CD4-positive, alpha-beta T cell (primary cell): ENCODE results near the gene SUN2. TPM values are rescaled to one million over a fixed set of nuclear protein-coding genes. Genes with fewer than 3 reads are reported as not detected.

Experiments used
- ATAC-seq: fragments of 200-7000 bp; cut with Tn5 transposase; one replicate; pipeline ENCODE4 v1.10.0; 2022; ENCODE audit warnings: mild to moderate bottlenecking; ENCODE audit not compliant: poor library complexity
- CTCF ChIA-PET: fragments of 350-600 bp; sonication (Branson Sonifier 250); formaldehyde crosslinking; loops from one replicate; lab custom pipeline; 2021; ENCODE audit warnings: antibody characterized with exemption, inconsistent platforms; lab: Charles Lee
- POLR2A ChIA-PET: fragments of 350-600 bp; sonication (Branson Sonifier 250); formaldehyde crosslinking; loops from one replicate; lab custom pipeline; 2021; ENCODE audit warnings: antibody characterized with exemption, inconsistent platforms; lab: Charles Lee
- DNase-seq, 14 experiments: peaks; one replicate each; pipeline ENCODE4 v3.0.0-alpha.2; 2013 to 2020; ENCODE audit warnings: mixed read lengths in 2 of 14
- H3K27ac ChIP-seq, 2 donors: one replicate each; pipeline versions ENCODE4 v1.5.1 to v1.7.0; 2013; ENCODE audit warnings: low read length in 2 of 2, low read depth in 1 of 2, mild to moderate bottlenecking in 1 of 2
- H3K27me3 ChIP-seq, 2 experiments: 1 replicate in 1 of 2; 2 replicates in 1 of 2; pipeline versions ENCODE4 v1.6.1 to v1.7.0; 2013; ENCODE audit warnings: low read length in 2 of 2, control low read depth in 1 of 2, mild to moderate bottlenecking in 1 of 2, moderate library complexity in 1 of 2; ENCODE audit not compliant: insufficient read depth in 2 of 2, control insufficient read depth in 1 of 2
- H3K36me3 ChIP-seq: one replicate; pipeline ENCODE4 v1.6.1; 2013; ENCODE audit warnings: low read length, control low read depth; ENCODE audit not compliant: insufficient read depth
- H3K4me1 ChIP-seq: one replicate; pipeline ENCODE4 v1.6.1; 2013; ENCODE audit warnings: low read length, control low read depth; ENCODE audit not compliant: insufficient read depth
- H3K4me3 ChIP-seq: one replicate; pipeline ENCODE4 v1.5.1; 2013; ENCODE audit warnings: mild to moderate bottlenecking, low read length, moderate library complexity
- H3K9me3 ChIP-seq, 2 experiments: 1 replicate in 1 of 2; 2 replicates in 1 of 2; pipeline versions ENCODE4 v1.6.1 to v1.7.0; 2013; ENCODE audit warnings: low read length in 2 of 2, mild to moderate bottlenecking in 2 of 2, control low read depth in 1 of 2, moderate library complexity in 1 of 2; ENCODE audit not compliant: control insufficient read depth in 1 of 2, insufficient read depth in 1 of 2
- H3K27ac Mint-ChIP-seq: one replicate; pipeline ENCODE4 v1.8.0; 2020; ENCODE audit warnings: mixed read lengths
- H3K27me3 Mint-ChIP-seq: one replicate; pipeline ENCODE4 v1.8.0; 2021; ENCODE audit warnings: mixed read lengths
- H3K36me3 Mint-ChIP-seq: one replicate; pipeline ENCODE4 v1.8.0; 2021; ENCODE audit warnings: low read depth, mixed read lengths
- H3K4me1 Mint-ChIP-seq: one replicate; pipeline ENCODE4 v1.8.0; 2021; ENCODE audit warnings: low read depth, mixed read lengths
- H3K4me3 Mint-ChIP-seq: one replicate; pipeline ENCODE4 v1.8.0; 2020; ENCODE audit warnings: mild to moderate bottlenecking, mixed read lengths
- H3K9me3 Mint-ChIP-seq: one replicate; pipeline ENCODE4 v1.8.0; 2020; ENCODE audit warnings: mixed read lengths
- CTCF ChIP-seq: fragments of 200-600 bp; IDR thresholded peaks from one replicate; pipeline ENCODE4 v1.8.0; 2022; ENCODE audit warnings: antibody characterized with exemption, mild to moderate bottlenecking
- intact Hi-C, 2 experiments: fragments of 100-400 bp; cut with DNase I in 1 of 2; cut with micrococcal nuclease in 1 of 2; formaldehyde crosslinking; loops; one replicate each; pipeline versions ENCODE4 v1.15.1 to v1.9.0; 2023 to 2025; cut with DNase I, micrococcal nuclease
- total RNA-seq, 174 experiments: library from RNA in 2 of 174; stranded (reverse) in 2 of 174; gene quantifications; one replicate each; pipeline ENCODE4 v1.2.3 and lab custom pipeline; 2021 to 2026

Gene SUN2
- total RNA-seq, 2 experiments from 2014 or later: 440 to 453 TPM

GRCh38 chr22:38731703-38732161 lies 24.1 kb downstream of the SUN2 start:
- Mint-ChIP-seq H3K27ac (peak overlapping the region; percentile 88), H3K27me3 (no peaks in the 10 kb centered on the region), H3K36me3 (peaks cover 97% of the 10 kb centered on the region)

DNA sequence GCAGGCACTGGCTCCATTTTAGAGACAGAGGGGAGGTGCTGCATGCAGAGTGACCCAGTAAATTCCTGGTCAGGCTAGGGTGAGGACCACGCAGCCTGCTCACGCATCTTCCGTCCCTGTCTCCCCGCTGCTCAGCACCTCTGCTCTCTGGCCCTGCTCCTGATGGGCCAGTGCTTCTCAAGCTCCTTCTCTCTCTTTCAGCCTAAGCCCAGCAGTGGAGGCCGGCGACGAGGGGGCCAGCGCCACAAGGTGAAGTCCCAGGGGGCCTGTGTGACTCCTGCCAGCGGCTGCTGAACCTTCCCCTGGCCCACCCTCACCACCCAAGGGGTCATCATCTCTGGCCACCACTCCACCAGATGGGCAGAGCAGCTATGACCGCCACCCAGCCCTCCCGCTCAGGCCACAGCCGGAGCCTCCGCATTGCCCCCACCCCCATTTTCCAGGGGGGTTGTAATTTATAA lies 25.4 kb downstream of the SUN2 start:
- intact Hi-C loops: loop anchor here in 1 of 2 experiments (5.0 kb wide), 1 partner anchor 112 kb away; the partner anchor contains the start of gene NPTXR
- no peak for TF ChIP-seq CTCF
- DNase-seq (no peak), ATAC-seq (no peak)
- H3K9me3 ChIP-seq: no peaks in the 10 kb centered on the region
- no peaks in the 10 kb centered on the region for H3K27me3 ChIP-seq
- no peak overlapping the region for H3K4me3 ChIP-seq
- POLR2A ChIA-PET: interaction anchor here (1.7 to 21.7 kb wide), 7 partner anchors 8 to 113 kb away, joined by 5 to 752 read pairs (median 19); partner anchors contain the start of genes GTPBP1, NPTXR, SUN2 and TOMM22
- Mint-ChIP-seq H3K4me1 (peaks cover 43% of the 10 kb centered on the region), H3K9me3 (no peaks in the 10 kb centered on the region), H3K36me3 (peaks cover 97% of the 10 kb centered on the region), H3K27ac (peak overlapping the region; percentile 88), H3K4me3 (no peak overlapping the region), H3K27me3 (no peaks in the 10 kb centered on the region)
- peaks cover 30% of the 10 kb centered on the region for H3K4me1 ChIP-seq
- H3K36me3 ChIP-seq: peaks cover 75% of the 10 kb centered on the region
- CTCF ChIA-PET: no interaction called here
- no peak overlapping the region for H3K27ac ChIP-seq

More at GRCh38 chr22:38731703-38732161, 24.1 kb downstream of the SUN2 start:
- intact Hi-C loops: loop anchor here in 1 of 2 experiments (2.0 to 5.0 kb wide), 2 partner anchors 35 to 111 kb away; partner anchors contain the start of gene NPTXR
- peaks cover 51% of the 10 kb centered on the region for H3K4me1 Mint-ChIP-seq
- POLR2A ChIA-PET: interaction anchor here (0.9 to 21.7 kb wide), 14 partner anchors 9 to 209 kb away, joined by 3 to 752 read pairs (median 9); partner anchors contain the start of genes CBX6, GTPBP1, NPTXR and SUN2
- ATAC-seq (no peak), DNase-seq (no peak)
- Histone ChIP-seq H3K4me3 (no peak overlapping the region), H3K4me1 (peaks cover 39% of the 10 kb centered on the region), H3K27me3 (no peaks in the 10 kb centered on the region), H3K27ac (peak overlapping the region in 1 of 2 donors; percentile 11), H3K36me3 (peaks cover 75% of the 10 kb centered on the region), H3K9me3 (no peaks in the 10 kb centered on the region)
- H3K9me3 Mint-ChIP-seq: no peaks in the 10 kb centered on the region
- CTCF ChIA-PET: interaction anchor here (0.9 to 1.6 kb wide), 3 partner anchors 14 to 50 kb away, joined by 3 to 6 read pairs (median 5); partner anchors contain the start of gene TOMM22
- H3K4me3 Mint-ChIP-seq: no peak overlapping the region
- TF ChIP-seq CTCF: no peak

DNA sequence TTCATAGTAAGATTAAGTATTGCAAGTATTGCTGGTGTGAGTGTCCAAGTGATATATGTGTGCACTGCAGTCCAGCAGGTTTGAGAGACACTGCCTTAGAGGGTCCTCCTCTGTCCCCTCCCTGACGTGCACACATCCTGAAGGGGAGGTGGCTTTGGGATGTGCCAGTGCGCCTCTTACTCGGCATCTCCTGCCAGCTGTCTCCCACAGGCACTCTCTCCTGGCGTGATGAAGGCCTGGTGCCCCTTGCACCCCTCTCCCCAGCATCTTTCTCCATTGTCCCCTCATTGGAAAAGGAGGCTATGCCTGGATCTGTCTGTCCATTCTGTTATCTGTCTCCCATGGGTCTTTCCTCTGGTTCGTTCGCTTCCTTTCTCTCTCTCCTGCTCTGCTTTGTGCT lies 25.9 kb downstream of the SUN2 start:
- no peak for DNase-seq
- TF ChIP-seq CTCF: no peak
- Histone ChIP-seq H3K27me3 (no peaks in the 10 kb centered on the region), H3K27ac (no peak overlapping the region), H3K4me1 (peaks cover 28% of the 10 kb centered on the region), H3K9me3 (no peaks in the 10 kb centered on the region), H3K36me3 (peaks cover 76% of the 10 kb centered on the region), H3K4me3 (no peak overlapping the region)
- Mint-ChIP-seq H3K4me3 (no peak overlapping the region), H3K27ac (peak overlapping the region; percentile 88), H3K9me3 (no peaks in the 10 kb centered on the region), H3K4me1 (peaks cover 44% of the 10 kb centered on the region), H3K36me3 (peaks cover 97% of the 10 kb centered on the region), H3K27me3 (no peaks in the 10 kb centered on the region)
- CTCF ChIA-PET: no interaction called here
- intact Hi-C loops: loop anchor here in 1 of 2 experiments (5.0 kb wide), 1 partner anchor 112 kb away; the partner anchor contains the start of gene NPTXR
- ATAC-seq: no peak
- POLR2A ChIA-PET: interaction anchor here (0.9 to 21.7 kb wide), 6 partner anchors 10 to 114 kb away, joined by 3 to 752 read pairs (median 22); partner anchors contain the start of genes GTPBP1, NPTXR, SUN2 and TOMM22
